Lower lobe of right lung (tissue), 2 donors: ENCODE results near the gene PCSK5. TPM values are rescaled to one million over a fixed set of nuclear protein-coding genes. Genes with fewer than 3 reads are reported as not detected.

Experiments
- ATAC-seq, 2 donors: fragments of 200-7000 bp; cut with Tn5 transposase; one replicate each; pipeline ENCODE4 v1.9.1; 2020 to 2022; ENCODE audit warnings: mild to moderate bottlenecking in 2 of 2, moderate library complexity in 2 of 2
- DNase-seq: peaks from one replicate; pipeline ENCODE4 v3.0.0-alpha.2; 2020
- H3K27ac ChIP-seq: fragments of 200-600 bp; one replicate; pipeline ENCODE4 v1.8.0; 2022
- H3K27me3 ChIP-seq: fragments of 200-600 bp; one replicate; pipeline ENCODE4 v1.8.0; 2022; ENCODE audit warnings: low read depth
- H3K36me3 ChIP-seq: fragments of 200-600 bp; one replicate; pipeline ENCODE4 v1.8.0; 2022; ENCODE audit warnings: mild to moderate bottlenecking
- H3K4me1 ChIP-seq: fragments of 200-600 bp; one replicate; pipeline ENCODE4 v1.8.0; 2022
- H3K4me3 ChIP-seq: fragments of 200-600 bp; one replicate; pipeline ENCODE4 v1.8.0; 2022; ENCODE audit warnings: mild to moderate bottlenecking
- H3K9me3 ChIP-seq: fragments of 200-600 bp; one replicate; pipeline ENCODE4 v1.8.0; 2022
- intact Hi-C: fragments of 100-400 bp; cut with DNase I; formaldehyde crosslinking; loops from one replicate; pipeline ENCODE4 v1.11.0; 2022
- total RNA-seq: library from RNA; stranded (reverse); fragmentation: NEBNext Ultra II Directional; extraction: Animal tissue kit (Norgen Biotek cat#: 25700); gene quantifications from one replicate; pipeline ENCODE4 v1.2.1, GENCODE V29; 2021
- TF ChIP-seq, protein P1 (sequence below): fragments of 200-600 bp; IDR thresholded peaks from one replicate; pipeline ENCODE4 v1.8.0; 2022; ENCODE audit warnings: antibody characterized with exemption, mild to moderate bottlenecking
- donor health status: DM: no; HTN: yes; CAD: no; lungs with severe emphysema.

The PCSK5 gene
- total RNA-seq, 1 donor from 2014 or later, result 18.1 TPM

DNA sequence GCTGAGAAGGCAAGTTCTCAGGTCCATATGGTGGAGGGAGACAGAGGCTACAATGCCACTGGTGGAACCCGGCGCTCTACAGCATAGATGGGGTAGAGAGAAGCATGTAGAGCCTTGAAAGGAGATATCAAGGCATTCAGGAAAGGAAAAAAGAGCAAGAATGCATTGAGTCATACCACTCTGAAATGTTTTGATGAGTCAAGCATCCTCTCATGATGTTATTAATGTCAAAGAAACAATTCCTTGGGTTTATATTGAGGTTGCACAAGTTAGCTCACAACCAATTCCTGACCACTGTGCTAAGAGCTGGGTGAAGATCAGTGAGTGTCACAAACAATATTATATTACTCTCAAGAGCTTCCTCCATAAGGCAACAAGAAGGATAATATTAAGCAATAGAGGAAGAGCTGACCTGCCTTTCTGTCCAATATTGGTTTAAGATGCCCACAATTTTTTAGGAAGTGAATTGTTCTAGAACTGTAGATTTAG lies 325.7 kb downstream of the PCSK5 start:
- TF ChIP-seq, protein P1, sequence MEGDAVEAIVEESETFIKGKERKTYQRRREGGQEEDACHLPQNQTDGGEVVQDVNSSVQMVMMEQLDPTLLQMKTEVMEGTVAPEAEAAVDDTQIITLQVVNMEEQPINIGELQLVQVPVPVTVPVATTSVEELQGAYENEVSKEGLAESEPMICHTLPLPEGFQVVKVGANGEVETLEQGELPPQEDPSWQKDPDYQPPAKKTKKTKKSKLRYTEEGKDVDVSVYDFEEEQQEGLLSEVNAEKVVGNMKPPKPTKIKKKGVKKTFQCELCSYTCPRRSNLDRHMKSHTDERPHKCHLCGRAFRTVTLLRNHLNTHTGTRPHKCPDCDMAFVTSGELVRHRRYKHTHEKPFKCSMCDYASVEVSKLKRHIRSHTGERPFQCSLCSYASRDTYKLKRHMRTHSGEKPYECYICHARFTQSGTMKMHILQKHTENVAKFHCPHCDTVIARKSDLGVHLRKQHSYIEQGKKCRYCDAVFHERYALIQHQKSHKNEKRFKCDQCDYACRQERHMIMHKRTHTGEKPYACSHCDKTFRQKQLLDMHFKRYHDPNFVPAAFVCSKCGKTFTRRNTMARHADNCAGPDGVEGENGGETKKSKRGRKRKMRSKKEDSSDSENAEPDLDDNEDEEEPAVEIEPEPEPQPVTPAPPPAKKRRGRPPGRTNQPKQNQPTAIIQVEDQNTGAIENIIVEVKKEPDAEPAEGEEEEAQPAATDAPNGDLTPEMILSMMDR, result no peak
- Histone ChIP-seq H3K4me1 (no peaks in the 10 kb centered on the region), H3K27ac (no peak overlapping the region), H3K4me3 (no peak overlapping the region), H3K9me3 (no peaks in the 10 kb centered on the region), H3K36me3 (no peaks in the 10 kb centered on the region), H3K27me3 (no peaks in the 10 kb centered on the region)
- DNase-seq (no peak), ATAC-seq (peak; percentile 34 to 39)
- intact Hi-C loops, result no loop called here

DNA sequence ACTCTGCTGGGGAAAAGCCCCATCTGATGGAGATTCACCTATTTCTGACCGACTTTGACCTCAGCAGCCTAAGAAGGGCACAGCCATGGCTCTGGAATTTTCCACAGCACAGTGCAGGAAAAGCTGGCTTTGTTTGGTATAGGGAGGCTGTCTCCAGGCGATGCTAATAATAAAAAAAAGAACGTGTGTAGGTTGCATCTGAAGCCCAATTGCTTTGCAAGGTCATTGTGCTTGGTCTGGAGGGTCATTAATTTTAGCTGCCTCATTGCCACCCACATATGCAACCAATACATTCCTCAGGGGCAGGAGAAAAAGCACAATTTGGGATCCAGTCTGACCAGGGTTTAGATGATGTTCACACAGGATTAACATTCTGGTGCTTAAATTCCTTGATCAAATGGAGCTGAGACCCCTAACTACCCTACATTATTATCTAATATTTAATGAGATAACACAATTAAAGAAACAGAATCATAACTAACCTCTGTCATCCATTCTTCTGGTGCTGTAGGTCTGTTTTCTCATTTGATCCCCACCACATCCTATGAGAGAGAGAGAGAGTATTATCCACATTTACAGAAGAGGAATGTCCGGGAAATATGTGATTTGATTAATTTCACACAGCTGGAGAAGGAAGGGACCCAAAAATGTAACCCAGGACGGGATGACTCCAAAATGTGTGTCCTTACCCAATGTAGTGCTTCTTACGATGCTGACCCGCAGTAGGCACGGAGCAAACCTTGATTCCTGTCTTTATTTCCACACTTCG lies 327.8 kb downstream of the PCSK5 start:
- Histone ChIP-seq H3K9me3 (no peaks in the 10 kb centered on the region), H3K4me1 (no peaks in the 10 kb centered on the region), H3K27me3 (no peaks in the 10 kb centered on the region), H3K27ac (no peak overlapping the region), H3K4me3 (no peak overlapping the region), H3K36me3 (no peaks in the 10 kb centered on the region)
- intact Hi-C loops, result no loop called here
- DNase-seq (no peak), ATAC-seq (no peak)
- TF ChIP-seq, protein P1, result no peak

DNA sequence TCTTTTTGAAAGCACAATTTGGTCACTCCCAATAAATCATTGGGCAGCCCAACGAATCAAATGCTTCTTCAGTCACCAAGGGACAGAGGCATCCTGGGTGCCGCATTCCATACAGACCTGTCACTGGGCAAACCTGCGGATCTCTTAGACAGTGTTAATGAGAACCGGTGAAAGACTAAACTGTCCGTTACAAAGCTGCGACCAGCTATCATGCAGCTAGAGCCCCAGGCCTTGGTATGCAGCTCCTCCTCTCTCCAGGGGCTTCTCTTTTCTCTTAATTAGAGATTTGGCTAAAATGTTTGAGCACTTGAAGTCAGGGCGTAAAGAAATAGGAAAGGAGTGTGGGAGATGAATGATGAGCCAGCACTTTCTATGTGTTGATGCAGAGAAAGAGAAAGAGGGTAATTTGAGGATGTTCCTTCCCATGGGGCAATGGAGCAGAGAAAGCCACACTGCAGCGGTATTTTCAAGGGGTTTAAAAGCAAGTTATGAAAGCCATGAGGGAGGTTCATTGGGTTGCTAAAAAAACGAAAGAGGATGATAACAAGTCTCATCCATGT lies 328.5 kb downstream of the PCSK5 start:
- no peak overlapping the region for H3K4me3 ChIP-seq
- TF ChIP-seq, protein P1, result no peak

DNA sequence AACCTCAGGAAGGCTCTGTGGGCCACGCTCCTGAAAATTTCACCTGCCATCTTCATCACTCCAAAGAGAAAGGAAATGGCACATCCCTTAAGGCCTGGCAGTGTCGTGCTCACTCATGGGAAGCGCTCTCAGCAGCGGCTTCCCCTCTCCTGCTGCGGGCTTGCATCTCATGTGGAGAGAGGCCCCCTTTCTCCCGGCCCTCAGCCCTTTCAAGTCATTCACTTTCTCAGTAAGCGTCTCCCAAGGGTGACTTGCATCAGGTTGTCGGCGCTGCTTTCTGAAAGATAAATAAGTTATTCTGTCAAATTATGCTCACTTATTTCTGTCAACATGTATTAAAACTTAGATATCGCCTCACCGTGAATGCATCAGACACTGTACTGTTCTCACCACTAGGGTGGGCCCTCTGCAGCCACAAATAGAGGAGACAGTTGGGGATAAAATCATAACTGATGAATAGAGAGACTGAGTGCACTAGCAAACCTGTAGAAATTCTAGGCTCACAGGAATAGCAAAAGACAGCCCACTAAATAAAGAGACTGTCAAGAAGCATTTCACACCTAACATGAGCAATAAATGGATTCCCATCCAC lies 329.2 kb downstream of the PCSK5 start:
- no peak overlapping the region for H3K27ac ChIP-seq

More for the DNA sequence above, 328.5 kb downstream of the PCSK5 start:
- H3K9me3 ChIP-seq, result no peaks in the 10 kb centered on the region
- H3K4me1 ChIP-seq, result no peaks in the 10 kb centered on the region
- no peaks in the 10 kb centered on the region for H3K36me3 ChIP-seq
- DNase-seq (no peak), ATAC-seq (no peak)
- H3K27ac ChIP-seq, result no peak overlapping the region
- no peaks in the 10 kb centered on the region for H3K27me3 ChIP-seq
- intact Hi-C loops, result no loop called here

DNA sequence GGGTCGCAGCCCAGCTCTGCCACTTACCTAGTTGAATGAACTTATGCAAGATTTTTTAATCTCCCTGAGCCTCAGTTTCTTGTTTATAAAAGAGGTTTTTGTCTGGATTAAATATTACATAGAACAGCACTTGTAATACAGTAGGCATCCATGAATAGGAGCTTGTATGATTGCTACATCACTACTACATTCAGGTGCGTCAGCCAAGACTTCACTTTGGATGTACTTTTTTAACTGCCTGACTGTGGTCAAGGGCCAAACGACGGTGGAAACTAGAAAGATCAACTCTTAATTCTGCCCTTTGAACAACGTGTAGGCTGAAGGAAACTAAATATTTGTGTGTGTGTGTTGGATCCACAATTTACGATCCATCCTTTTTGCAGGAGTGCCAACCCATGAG lies 330.9 kb downstream of the PCSK5 start:
- peak; percentile 41 to 66 for ATAC-seq
- Histone ChIP-seq H3K27me3 (no peaks in the 10 kb centered on the region), H3K9me3 (no peaks in the 10 kb centered on the region), H3K36me3 (no peaks in the 10 kb centered on the region), H3K4me1 (no peaks in the 10 kb centered on the region), H3K27ac (no peak overlapping the region), H3K4me3 (no peak overlapping the region)
- intact Hi-C loops, result no loop called here
- no peak for DNase-seq
- TF ChIP-seq, protein P1, result no peak

More for the DNA sequence above, 329.2 kb downstream of the PCSK5 start:
- Histone ChIP-seq H3K4me1 (no peaks in the 10 kb centered on the region), H3K9me3 (no peaks in the 10 kb centered on the region), H3K36me3 (no peaks in the 10 kb centered on the region), H3K27me3 (no peaks in the 10 kb centered on the region), H3K4me3 (no peak overlapping the region)
- TF ChIP-seq, protein P1, result no peak
- intact Hi-C loops, result no loop called here
- no peak for ATAC-seq
- no peak for DNase-seq
